H9 (cell line): ENCODE measurements around the gene LPP. TPM values are rescaled to one million over a fixed set of nuclear protein-coding genes. Genes with fewer than 3 reads are reported as not detected.

Experiments used
- DNase-seq: peaks from one replicate; pipeline ENCODE4 v3.0.0-alpha.2; 2017
- H2AFZ ChIP-seq: one replicate; pipeline ENCODE4 v1.6.1; 2013; ENCODE audit warnings: mild to moderate bottlenecking, low read length, control low read depth, moderate library complexity
- H2AK5ac ChIP-seq: 2 replicates; pipeline ENCODE4 v1.6.1; 2013; ENCODE audit warnings: low read length, control low read depth, mixed read lengths; ENCODE audit not compliant: insufficient read length
- H2BK120ac ChIP-seq: one replicate; pipeline ENCODE4 v1.6.1; 2013; ENCODE audit warnings: low read depth, mild to moderate bottlenecking, low read length, control low read depth, inconsistent platforms; ENCODE audit not compliant: poor library complexity, severe bottlenecking
- H2BK12ac ChIP-seq: 2 replicates; pipeline ENCODE4 v1.6.1; 2013; ENCODE audit warnings: low read length, control low read depth, mixed read lengths, low read depth; ENCODE audit not compliant: insufficient read length
- H2BK15ac ChIP-seq: 2 replicates; pipeline ENCODE4 v1.6.1; 2013; ENCODE audit warnings: low read depth, low read length, control low read depth
- H2BK20ac ChIP-seq: one replicate; pipeline ENCODE4 v1.6.1; 2013; ENCODE audit warnings: low read depth, mild to moderate bottlenecking, low read length, control low read depth, inconsistent platforms; ENCODE audit not compliant: poor library complexity, severe bottlenecking
- H2BK5ac ChIP-seq: 2 replicates; pipeline ENCODE4 v1.6.1; 2013; ENCODE audit warnings: low read length, control low read depth, mixed read lengths; ENCODE audit not compliant: insufficient read length
- H3K14ac ChIP-seq: 2 replicates; pipeline ENCODE4 v1.6.1; 2013; ENCODE audit warnings: low read length, control low read depth; ENCODE audit not compliant: insufficient read depth
- H3K18ac ChIP-seq: 2 replicates; pipeline ENCODE4 v1.6.1; 2013; ENCODE audit warnings: low read depth, mild to moderate bottlenecking, mixed read lengths, low read length, control low read depth; ENCODE audit not compliant: insufficient read length
- H3K23ac ChIP-seq: 2 replicates; pipeline ENCODE4 v1.6.1; 2013; ENCODE audit warnings: low read length, control low read depth, mixed read lengths, low read depth; ENCODE audit not compliant: insufficient read length
- H3K23me2 ChIP-seq: 2 replicates; pipeline ENCODE4 v1.6.1; 2013; ENCODE audit warnings: low read depth, mild to moderate bottlenecking, mixed read lengths, low read length, control low read depth; ENCODE audit not compliant: insufficient read length, poor library complexity, severe bottlenecking
- H3K27ac ChIP-seq: 2 replicates; pipeline ENCODE4 v1.5.1; 2013; ENCODE audit warnings: low read length, control low read depth, mixed read lengths, low read depth; ENCODE audit not compliant: insufficient read length
- H3K27me3 ChIP-seq: 2 replicates; pipeline ENCODE4 v1.6.1; 2013; ENCODE audit warnings: low read length, control low read depth, inconsistent platforms; ENCODE audit not compliant: insufficient read depth
- H3K4ac ChIP-seq: 2 replicates; pipeline ENCODE4 v1.6.1; 2013; ENCODE audit warnings: low read depth, mild to moderate bottlenecking, control low read depth, inconsistent platforms, low read length, moderate library complexity
- H3K4me1 ChIP-seq: 2 replicates; pipeline ENCODE4 v1.6.1; 2013; ENCODE audit warnings: low read length, control low read depth, inconsistent platforms; ENCODE audit not compliant: insufficient read depth
- H3K4me2 ChIP-seq: 2 replicates; pipeline ENCODE4 v1.6.1; 2013; ENCODE audit warnings: low read length, control low read depth, mixed read lengths; ENCODE audit not compliant: insufficient read length, insufficient read depth
- H3K56ac ChIP-seq: 2 replicates; pipeline ENCODE4 v1.6.1; 2013; ENCODE audit warnings: low read depth, mild to moderate bottlenecking, mixed read lengths, low read length, control low read depth; ENCODE audit not compliant: insufficient read length
- H3K79me1 ChIP-seq: 2 replicates; pipeline ENCODE4 v1.6.1; 2013; ENCODE audit warnings: low read depth, mild to moderate bottlenecking, moderate library complexity, low read length, control low read depth, inconsistent platforms; ENCODE audit not compliant: insufficient read depth, poor library complexity, severe bottlenecking
- H3K79me2 ChIP-seq: 2 replicates; pipeline ENCODE4 v1.6.1; 2013; ENCODE audit warnings: low read length, control low read depth, inconsistent platforms; ENCODE audit not compliant: insufficient read depth
- H3K9ac ChIP-seq: 2 replicates; pipeline ENCODE4 v1.6.1; 2013; ENCODE audit warnings: low read length, control low read depth, mixed read lengths; ENCODE audit not compliant: insufficient read length; ENCODE audit errors: extremely low read depth
- H3K9me3 ChIP-seq: one replicate; pipeline ENCODE4 v1.6.1; 2013; ENCODE audit warnings: low read depth, low read length, inconsistent platforms; ENCODE audit not compliant: control insufficient read depth
- H3T11ph ChIP-seq: one replicate; pipeline ENCODE4 v1.6.1; 2013; ENCODE audit warnings: mild to moderate bottlenecking, low read length, control low read depth, inconsistent platforms
- H4K20me1 ChIP-seq: one replicate; pipeline ENCODE4 v1.6.1; 2013; ENCODE audit not compliant: control insufficient read depth, insufficient read length, insufficient read depth
- H4K5ac ChIP-seq: 2 replicates; pipeline ENCODE4 v1.6.1; 2013; ENCODE audit warnings: low read depth, mild to moderate bottlenecking, mixed read lengths, low read length, control low read depth; ENCODE audit not compliant: insufficient read length
- H4K8ac ChIP-seq: replicated peaks from 2 replicates; pipeline ENCODE4 v1.6.1; 2013; ENCODE audit warnings: low read length, control low read depth, mixed read lengths, low read depth; ENCODE audit not compliant: insufficient read length
- H4K91ac ChIP-seq: 2 replicates; pipeline ENCODE4 v1.6.1; 2013; ENCODE audit warnings: low read depth, mild to moderate bottlenecking, moderate library complexity, mixed read lengths, low read length, control low read depth; ENCODE audit not compliant: insufficient read length
- H3K27ac Mint-ChIP-seq, 3 experiments: 2 replicates in 2 of 3; 3 replicates in 1 of 3; pipeline ENCODE4 v1.8.0; 2020 to 2021; ENCODE audit warnings: mixed read lengths in 3 of 3, mild to moderate bottlenecking in 1 of 3, moderate library complexity in 1 of 3
- H3K27me3 Mint-ChIP-seq: 2 replicates; pipeline ENCODE4 v1.8.0; 2021; ENCODE audit warnings: low read depth, mild to moderate bottlenecking, moderate library complexity, mixed read lengths
- H3K36me3 Mint-ChIP-seq, 3 experiments: 2 replicates in 2 of 3; 3 replicates in 1 of 3; pipeline ENCODE4 v1.8.0; 2020 to 2021; ENCODE audit warnings: low read depth in 3 of 3, mixed read lengths in 3 of 3; ENCODE audit not compliant: insufficient read depth in 1 of 3
- H3K4me1 Mint-ChIP-seq, 2 experiments: 2 replicates each; pipeline ENCODE4 v1.8.0; 2020; ENCODE audit warnings: mixed read lengths in 2 of 2
- H3K4me3 Mint-ChIP-seq, 2 experiments: 2 replicates in 1 of 2; 3 replicates in 1 of 2; pipeline ENCODE4 v1.8.0; 2020 to 2021; ENCODE audit warnings: mild to moderate bottlenecking in 2 of 2, mixed read lengths in 2 of 2, moderate library complexity in 1 of 2
- H3K9me3 Mint-ChIP-seq, 2 experiments: 2 replicates in 1 of 2; 3 replicates in 1 of 2; pipeline ENCODE4 v1.8.0; 2020; ENCODE audit warnings: mild to moderate bottlenecking in 2 of 2, mixed read lengths in 2 of 2, moderate library complexity in 1 of 2
- CTCF ChIP-seq: fragments of 200-600 bp; sonication (generic); conservative IDR thresholded peaks from 3 replicates; pipeline ENCODE4 v1.8.0; 2021; ENCODE audit warnings: antibody characterized with exemption, mild to moderate bottlenecking
- WGBS: extraction: QIAGEN DNeasy Blood & Tissue Kit; methylation state at CpG from one replicate; pipeline ENCODE4 v1.1.7; 2013; ENCODE audit warnings: missing lambda C conversion rate, low lambda C conversion rate, mixed read lengths; ENCODE audit not compliant: insufficient read length; ENCODE audit errors: extremely low coverage; 5-methylcytosine and 5-hydroxymethylcytosine counted together
- total RNA-seq: library from RNA; stranded (reverse); gene quantifications from 2 replicates; pipeline ENCODE4 v1.2.1, GENCODE V29; 2021

LPP gene
- total RNA-seq, 1 experiment from 2014 or later = 64.6 TPM

GRCh38 chr3:188797045-188797444 lies 643.1 kb downstream of the LPP start:
- Mint-ChIP-seq H3K4me3 (no peak overlapping the region), H3K4me1 (peaks cover 11 to 12% of the 10 kb centered on the region in 2 experiments), H3K27ac (no peak overlapping the region), H3K36me3 (no peaks in the 10 kb centered on the region), H3K9me3 (no peaks in the 10 kb centered on the region), H3K27me3 (no peaks in the 10 kb centered on the region)
- Histone ChIP-seq H3K27me3 (no peaks in the 10 kb centered on the region), H3K79me2 (no peaks in the 10 kb centered on the region), H3K23ac (no peak overlapping the region), H3K4ac (no peak overlapping the region), H4K91ac (no peak overlapping the region), H3T11ph (no peak overlapping the region), H2AK5ac (no peak overlapping the region), H3K4me2 (no peak overlapping the region), H4K8ac (no peak overlapping the region), H2BK120ac (no peak overlapping the region), H3K9me3 (no peaks in the 10 kb centered on the region), H2AFZ (no peak overlapping the region), H3K4me1 (no peaks in the 10 kb centered on the region; the same call in 1 of the 2 replicates), H3K56ac (no peak overlapping the region), H4K20me1 (no peaks in the 10 kb centered on the region), H2BK15ac (no peak overlapping the region), H3K79me1 (no peaks in the 10 kb centered on the region), H3K23me2 (no peaks in the 10 kb centered on the region), H3K14ac (no peak overlapping the region), H4K5ac (no peak overlapping the region), H3K18ac (no peak overlapping the region), H2BK12ac (no peak overlapping the region), H3K9ac (no peak overlapping the region), H2BK5ac (no peak overlapping the region), H2BK20ac (no peak overlapping the region), H3K27ac (no peak overlapping the region)
- no peak for TF ChIP-seq CTCF
- no peak for DNase-seq
- no CpG with 5 or more reads among the region's 3 CpGs for WGBS
